Measurements from ENCODE around the gene SRSF2.
"Not testable (repeated sequence)": the region's sequence is repeated elsewhere in the genome, so short reads cannot be mapped to it uniquely, and the experiment has no call there.

The SRSF2 gene

GRCh38 chr17:76700270-76700616 is 36.9 kb downstream of the SRSF2 start:
- no peak for DNase-seq

GRCh38 chr17:76698466-76698977 is 38.6 kb downstream of the SRSF2 start:
- not testable (repeated sequence) for DNase-seq

- no peak for DNase-seq
These were observed 39.2 kb downstream of the SRSF2 start for GRCh38 chr17:76697702-76698465.

GRCh38 chr17:76696763-76697701 is 40.1 kb downstream of the SRSF2 start:
- no peak for DNase-seq

GRCh38 chr17:76695059-76695831 is 41.9 kb downstream of the SRSF2 start:
- no peak for DNase-seq

GRCh38 chr17:76691379-76692191 is 45.5 kb downstream of the SRSF2 start:
- DNase-seq = no peak

- no peak for DNase-seq
These were observed 46.4 kb downstream of the SRSF2 start for GRCh38 chr17:76690596-76691280.

GRCh38 chr17:76689859-76690258 is 47.3 kb downstream of the SRSF2 start:
- DNase-seq = no peak

GRCh38 chr17:76688165-76688622 is 48.9 kb downstream of the SRSF2 start:
- no peak for DNase-seq

GRCh38 chr17:76687298-76688164 is 49.6 kb downstream of the SRSF2 start:
- no peak for DNase-seq

GRCh38 chr17:76686538-76687297 is 50.4 kb downstream of the SRSF2 start:
- no peak for DNase-seq

- no peak for DNase-seq
These were observed 51.3 kb downstream of the SRSF2 start for GRCh38 chr17:76685846-76686245.

GRCh38 chr17:76685366-76685765 is 51.8 kb downstream of the SRSF2 start:
- no peak for DNase-seq

- DNase-seq = no peak
These were observed 52.4 kb downstream of the SRSF2 start for GRCh38 chr17:76684756-76685155.
